NT2/D1 (cell line): ENCODE measurements around the gene FBXO10.

Source experiments
- YY1 ChIP-seq: IDR thresholded peaks from 2 replicates; pipeline ENCODE4 v1.6.1; 2011; ENCODE audit not compliant: insufficient read length, insufficient read depth
- ZNF274 ChIP-seq: IDR thresholded peaks from 2 replicates; pipeline ENCODE4 v1.6.1; 2011; ENCODE audit warnings: mild to moderate bottlenecking, low read depth, low read length

DNA sequence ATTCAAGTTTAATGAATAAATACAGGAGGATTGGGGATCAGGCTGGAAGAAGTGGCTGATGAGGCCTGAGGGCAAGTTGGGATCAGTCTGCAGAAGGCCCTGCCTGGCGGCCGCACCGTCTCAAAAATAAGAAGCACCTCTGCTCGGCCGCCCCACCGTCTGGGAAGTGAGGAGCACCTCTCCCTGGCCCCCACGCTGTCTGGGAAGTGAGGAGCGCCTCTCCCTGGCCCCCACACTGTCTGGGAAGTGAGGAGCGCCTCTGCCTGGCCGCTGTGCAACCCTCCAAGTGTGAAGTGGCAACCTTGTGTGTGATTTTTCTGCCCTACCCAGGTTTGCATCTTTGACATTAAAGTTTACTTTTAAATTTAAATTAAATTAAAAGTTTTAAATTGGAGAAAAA lies 55.1 kb downstream of the FBXO10 start:
- TF ChIP-seq ZNF274 (no peak), YY1 (no peak)
